Measurements from ENCODE around the gene VPREB1. TPM values are rescaled to one million over a fixed set of nuclear protein-coding genes. Genes with fewer than 3 reads are reported as not detected.

Gene VPREB1
- total and polyA plus RNA-seq, 2 of the 4 experiments (the other 2 are of a cell fraction): not detected

GRCh38 chr22:22228921-22229320 is 15.7 kb upstream of the VPREB1 start:
- BruUV-seq (replicated peaks): no TSS peak

More at GRCh38 chr22:22228921-22229320, 15.7 kb upstream of the VPREB1 start:
- no peaks in the 10 kb centered on the region for H3K79me1 ChIP-seq (ENCODE audit: low read depth in 1 of 2, low read length in 2 of 2)
- no peak overlapping the region for H2AFZ ChIP-seq (replicated peaks; ENCODE audit: low read length, poor library complexity)
- no peak overlapping the region for H3K23ac ChIP-seq (ENCODE audit: low read depth, low read length)
- DNase-seq (no peak), ATAC-seq (ENCODE audit: low read depth) (no peak)
- H2AK9ac ChIP-seq (replicated peaks; ENCODE audit: low read depth, low read length, poor library complexity): no peak overlapping the region
- ChIA-PET CTCF (no interaction called here), POLR2A (ENCODE audit: unreplicated experiment) (no interaction called here)
- no peak overlapping the region for H3K4me2 ChIP-seq (ENCODE audit: low read depth, low read length)
- H3K9me1 ChIP-seq (ENCODE audit: insufficient read depth, low read length): no peaks in the 10 kb centered on the region
- no peak overlapping the region for H3K14ac ChIP-seq (replicated peaks; ENCODE audit: low read depth, low read length)
- H3K36me3 ChIP-seq (ENCODE audit: control insufficient read depth, insufficient read depth, low read length): no peaks in the 10 kb centered on the region
- H2BK120ac ChIP-seq (ENCODE audit: low read depth, low read length): no peak overlapping the region
- TF ChIP-seq CHD1 (IDR thresholded peaks at IDR 0.05; ENCODE audit: low read depth, low read length): no peak
- TF ChIP-seq CTCF (conservative IDR thresholded peaks at IDR 0.05; ENCODE audit: low read depth, low read length): no peak
- no peak for TF ChIP-seq RAD21 (IDR thresholded peaks at IDR 0.05; ENCODE audit: low read length)
- no peak for TF ChIP-seq SMC3 (IDR thresholded peaks at IDR 0.05; ENCODE audit: low read depth, low read length)
- no peak for TF ChIP-seq BHLHE40 (IDR thresholded peaks at IDR 0.05; ENCODE audit: low read depth, low read length)
- no peak overlapping the region for H3K4ac ChIP-seq (ENCODE audit: low read depth, low read length)
- H4K91ac ChIP-seq (ENCODE audit: insufficient read depth, low read depth, low read length): no peak overlapping the region
- no peak overlapping the region for H2AK5ac ChIP-seq (ENCODE audit: low read depth, low read length)
- dilution Hi-C loops (cut with HindIII; ENCODE audit: low sequenced_read_pairs, unreplicated experiment) (no loop called here), intact Hi-C loops (cut with micrococcal nuclease) (no loop called here), in situ Hi-C loops (cut with MboI; ENCODE audit: low sequenced_read_pairs) (no loop called here)
- no peak overlapping the region for H4K5ac ChIP-seq (ENCODE audit: low read depth, low read length)
- H2BK20ac ChIP-seq (ENCODE audit: low read depth, low read length): no peak overlapping the region
- H3K27ac ChIP-seq (ENCODE audit: insufficient read depth, low read length): no peak overlapping the region
- no peak overlapping the region for H4K8ac ChIP-seq (ENCODE audit: low read depth in 2 of 2, low read length in 2 of 2)
- H2BK15ac ChIP-seq (ENCODE audit: low read depth, low read length): no peak overlapping the region
- H3K18ac ChIP-seq (ENCODE audit: low read depth, low read length): no peak overlapping the region
- 74% methylated on average over 5 of the region's 8 CpGs; no CpG with 5 or more reads in 1 of the 2 experiments for WGBS, 2 experiments (ENCODE audit: extremely low coverage in 2 of 2, insufficient read length in 1 of 2)
- H2BK5ac ChIP-seq (ENCODE audit: low read depth, low read length, poor library complexity, severe bottlenecking): no peak overlapping the region
- H3K27me3 ChIP-seq (ENCODE audit: control insufficient read depth, insufficient read depth, low read length): peaks cover 15% of the 10 kb centered on the region
- no peaks in the 10 kb centered on the region for H4K20me1 ChIP-seq (ENCODE audit: insufficient read depth, low read length)
- no peak overlapping the region for H3K56ac ChIP-seq (ENCODE audit: extremely low read depth, insufficient read depth, low read length)
- H3K4me3 ChIP-seq (ENCODE audit: insufficient read depth, low read depth, low read length): no peak overlapping the region
- no peak overlapping the region for H3K9ac ChIP-seq (ENCODE audit: low read depth, low read length)
- no peaks in the 10 kb centered on the region for H3K9me3 ChIP-seq (ENCODE audit: control insufficient read depth, insufficient read depth, low read length)
- no peaks in the 10 kb centered on the region for H3K4me1 ChIP-seq (ENCODE audit: control insufficient read depth, insufficient read depth, low read length)
